HCT116 (cell line): ENCODE measurements around the gene IVD. TPM values are rescaled to one million over a fixed set of nuclear protein-coding genes. Genes with fewer than 3 reads are reported as not detected.

ENCODE experiments used
- ATAC-seq: fragments of 200-7000 bp; cut with Tn5 transposase; 2 replicates; pipeline ENCODE4 v1.9.1; 2020; ENCODE audit warnings: mild to moderate bottlenecking, moderate library complexity
- BruUV-seq: library from RNA; stranded (reverse); fragments of 400-500 nt; replicated peaks from 2 replicates; lab custom pipeline; 2021; lab: Mats Ljungman, UMichigan
- CTCF ChIA-PET: fragments of 300-600 bp; sonication (Branson Sonifier 250); formaldehyde crosslinking; loops from one replicate; lab custom pipeline; 2021; ENCODE audit warnings: antibody characterized with exemption; lab: Charles Lee
- POLR2A ChIA-PET: fragments of 300-600, 350-600 bp; sonication (Branson Sonifier 250); formaldehyde crosslinking; loops from one replicate; lab custom pipeline; 2021; ENCODE audit warnings: antibody characterized with exemption; lab: Charles Lee
- RAD21 ChIA-PET, 2 experiments: fragments of 300-600 bp; sonication (Branson Sonifier 250); formaldehyde crosslinking; loops; one replicate each; lab custom pipeline; 2023; ENCODE audit warnings: low total read pairs in 2 of 2; ENCODE audit not compliant: uncharacterized antibody in 2 of 2, unreplicated experiment in 2 of 2, low non-redundant PET in 1 of 2; lab: Charles Lee
- DNase-seq: peaks from one replicate; pipeline ENCODE4 v3.0.0-alpha.2; 2010; ENCODE audit warnings: low read depth, low spot score
- H2AFZ ChIP-seq: fragments of 200-600 bp; shearing (Covaris generic), sonication (generic); 2 replicates; pipeline ENCODE4 v1.6.1; 2017; ENCODE audit warnings: low read depth, mixed run types, mixed read lengths, antibody characterized with exemption, low read length; ENCODE audit not compliant: poor library complexity, severe bottlenecking
- H3K27ac ChIP-seq: 2 replicates; pipeline ENCODE4 v1.5.1; 2012; ENCODE audit warnings: low read depth, low read length
- H3K27me3 ChIP-seq: fragments of 200-600 bp; sonication (generic); 2 replicates; pipeline ENCODE4 v1.6.1; 2016; ENCODE audit warnings: mixed run types, low read length, mixed read lengths; ENCODE audit not compliant: insufficient read depth
- H3K36me3 ChIP-seq, 2 experiments: fragments of 200-500 bp in 1 of 2; fragments of 200-600 bp in 1 of 2; sonication (Bioruptor generic) in 1 of 2; sonication (generic) in 1 of 2; 2 replicates each; pipeline versions ENCODE4 v1.5.1 to v1.6.1; 2014 to 2016; ENCODE audit warnings: low read length in 2 of 2, inconsistent platforms in 1 of 2, mixed read lengths in 1 of 2, mixed run types in 1 of 2; ENCODE audit not compliant: insufficient read depth in 2 of 2, control insufficient read depth in 1 of 2
- H3K4me1 ChIP-seq, 2 experiments: fragments of 200-600 bp in 1 of 2; sonication (generic) in 1 of 2; 2 replicates each; pipeline versions ENCODE4 v1.5.1 to v1.6.1; 2012 to 2017; ENCODE audit warnings: low read length in 2 of 2, inconsistent platforms in 1 of 2, mild to moderate bottlenecking in 1 of 2, mixed read lengths in 1 of 2, mixed run types in 1 of 2, moderate library complexity in 1 of 2; ENCODE audit not compliant: insufficient read depth in 2 of 2, control insufficient read depth in 1 of 2
- H3K4me2 ChIP-seq: fragments of 200-600 bp; sonication (generic); 2 replicates; pipeline ENCODE4 v1.6.1; 2017; ENCODE audit warnings: mixed run types, low read length, mixed read lengths
- H3K4me3 ChIP-seq, 2 experiments: fragments of 200-600 bp in 1 of 2; sonication (generic) in 1 of 2; replicated peaks in 1 of 2; 2 replicates each; pipeline ENCODE4 v1.5.1; 2011 to 2016; ENCODE audit warnings: low read length in 2 of 2, control low read depth in 1 of 2, low read depth in 1 of 2, mild to moderate bottlenecking in 1 of 2, mixed read lengths in 1 of 2, mixed run types in 1 of 2
- H3K79me2 ChIP-seq: fragments of 200-600 bp; sonication (generic); 2 replicates; pipeline ENCODE4 v1.6.1; 2017; ENCODE audit warnings: mild to moderate bottlenecking, mixed run types, low read length, moderate library complexity, mixed read lengths; ENCODE audit not compliant: insufficient read depth
- H3K9ac ChIP-seq: fragments of 200-600 bp; sonication (generic); 2 replicates; pipeline ENCODE4 v1.6.1; 2016; ENCODE audit warnings: low read length, mixed read lengths
- H3K9me2 ChIP-seq: fragments of 200-600 bp; sonication (generic), shearing (Covaris generic); 2 replicates; pipeline ENCODE4 v1.6.1; 2017; ENCODE audit warnings: mixed run types, mild to moderate bottlenecking, moderate library complexity; ENCODE audit not compliant: insufficient read depth
- H3K9me3 ChIP-seq, 2 experiments: fragments of 200-500 bp in 1 of 2; fragments of 200-600 bp in 1 of 2; sonication (Bioruptor generic) in 1 of 2; sonication (generic) in 1 of 2; 2 replicates each; pipeline ENCODE4 v1.6.1; 2014 to 2017; ENCODE audit warnings: low read length in 2 of 2, mixed read lengths in 2 of 2, inconsistent platforms in 1 of 2, low read depth in 1 of 2, mild to moderate bottlenecking in 1 of 2, mixed run types in 1 of 2, moderate library complexity in 1 of 2; ENCODE audit not compliant: control insufficient read depth in 1 of 2, insufficient read depth in 1 of 2
- H4K20me1 ChIP-seq: fragments of 200-600 bp; sonication (generic), shearing (Covaris generic); 2 replicates; pipeline ENCODE4 v1.6.1; 2017; ENCODE audit warnings: mixed run types, mild to moderate bottlenecking, moderate library complexity; ENCODE audit not compliant: insufficient read depth
- CBX3 ChIP-seq: IDR thresholded peaks from 2 replicates; pipeline ENCODE4 v1.6.1; 2012; ENCODE audit warnings: low read depth
- CEBPB ChIP-seq: IDR thresholded peaks from 2 replicates; pipeline ENCODE4 v1.6.1; 2012; ENCODE audit warnings: low read depth
- EGR1 ChIP-seq: IDR thresholded peaks from 2 replicates; pipeline ENCODE4 v1.6.1; 2012; ENCODE audit warnings: low read depth
- ELF1 ChIP-seq: IDR thresholded peaks from 2 replicates; pipeline ENCODE4 v1.6.1; 2012; ENCODE audit warnings: low read depth, borderline replicate concordance
- FOSL1 ChIP-seq: IDR thresholded peaks from 2 replicates; pipeline ENCODE4 v1.6.1; 2012; ENCODE audit warnings: low read depth
- JUND ChIP-seq: IDR thresholded peaks from 2 replicates; pipeline ENCODE4 v1.6.1; 2012
- POLR2A ChIP-seq: IDR thresholded peaks from 2 replicates; pipeline ENCODE4 v1.7.0; 2011; ENCODE audit warnings: borderline replicate concordance; ENCODE audit not compliant: insufficient read depth, insufficient read length; ENCODE audit errors: extremely low read depth
- REST ChIP-seq: IDR thresholded peaks from 2 replicates; pipeline ENCODE4 v1.6.1; 2012; ENCODE audit warnings: low read depth
- SRF ChIP-seq: IDR thresholded peaks from 2 replicates; pipeline ENCODE4 v1.6.1; 2012; ENCODE audit warnings: low read depth
- ZBTB33 ChIP-seq: IDR thresholded peaks from 2 replicates; pipeline ENCODE4 v1.6.1; 2011; ENCODE audit warnings: mild to moderate bottlenecking, low read length, moderate library complexity; ENCODE audit not compliant: insufficient replicate concordance; ENCODE audit errors: extremely low read depth
- ZFX ChIP-seq: fragments of 450-650 bp; IDR thresholded peaks from 2 replicates; pipeline ENCODE4 v1.6.1; 2017
- intact Hi-C: fragments of 100-400 bp; cut with micrococcal nuclease; formaldehyde crosslinking; loops from 2 replicates; pipeline ENCODE4 v1.10.0; 2022
- total RNA-seq: library from RNA; stranded (reverse); gene quantifications from one replicate; pipeline ENCODE4 v1.2.1, GENCODE V29; 2021; ENCODE audit not compliant: unreplicated experiment

IVD gene
- total RNA-seq, 1 experiment from 2014 or later = 65.6 TPM

- Histone ChIP-seq H4K20me1 (no peaks in the 10 kb centered on the region), H3K36me3 (peaks cover 33 to 37% of the 10 kb centered on the region in 2 experiments), H3K9ac (no peak overlapping the region), H3K4me2 (no peak overlapping the region), H3K79me2 (peaks cover 27% of the 10 kb centered on the region), H3K9me3 (no peaks in the 10 kb centered on the region), H3K4me1 (peaks cover 4 to 16% of the 10 kb centered on the region in 2 experiments; a peak in 3 of 4 replicates), H3K27me3 (no peaks in the 10 kb centered on the region), H3K27ac (no peak overlapping the region), H3K4me3 (no peak overlapping the region), H2AFZ (no peak overlapping the region), H3K9me2 (no peaks in the 10 kb centered on the region)
- CTCF ChIA-PET = no interaction called here
- POLR2A ChIA-PET = no interaction called here
- RAD21 ChIA-PET = no interaction called here
- TF ChIP-seq ELF1 (no peak), POLR2A (no peak)
- no TSS peak for BruUV-seq
- DNase-seq (no peak), ATAC-seq (no peak)
- intact Hi-C loops = no loop called here
These were observed 3.8 kb downstream of the IVD start for GRCh38 chr15:40409366-40409765.

DNA sequence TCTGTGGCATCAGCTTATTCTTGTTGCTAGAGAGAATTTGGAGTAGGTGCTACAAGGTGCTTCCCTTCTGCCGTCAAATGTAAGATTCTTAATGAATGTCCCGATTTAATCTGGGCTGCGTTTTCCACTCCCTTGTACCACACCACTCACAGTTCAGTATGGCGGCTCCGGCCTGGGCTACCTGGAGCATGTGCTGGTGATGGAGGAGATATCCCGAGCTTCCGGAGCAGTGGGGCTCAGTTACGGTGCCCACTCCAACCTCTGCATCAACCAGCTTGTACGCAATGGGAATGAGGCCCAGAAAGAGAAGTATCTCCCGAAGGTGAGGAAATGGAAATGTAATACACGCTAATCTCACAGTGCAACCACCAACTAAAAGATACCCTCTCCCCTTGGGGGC, 4.9 kb downstream of the IVD start:
- BruUV-seq = no TSS peak
- Histone ChIP-seq H3K9me2 (no peaks in the 10 kb centered on the region), H3K27me3 (no peaks in the 10 kb centered on the region), H3K27ac (no peak overlapping the region), H3K79me2 (peaks cover 27% of the 10 kb centered on the region), H3K4me2 (no peak overlapping the region), H4K20me1 (no peaks in the 10 kb centered on the region), H3K9me3 (no peaks in the 10 kb centered on the region), H3K4me3 (no peak overlapping the region), H3K36me3 (peaks cover 42 to 48% of the 10 kb centered on the region in 2 experiments), H2AFZ (no peak overlapping the region), H3K4me1 (peaks cover 0 to 7% of the 10 kb centered on the region in 2 experiments; a peak in 2 of 4 replicates), H3K9ac (no peak overlapping the region)
- ATAC-seq (no peak), DNase-seq (no peak)
- intact Hi-C loops = no loop called here
- TF ChIP-seq REST (no peak), CEBPB (no peak), EGR1 (no peak), POLR2A (no peak), SRF (no peak), FOSL1 (no peak), ZBTB33 (no peak), CBX3 (no peak), ZFX (no peak), JUND (no peak)
- CTCF ChIA-PET = no interaction called here
- RAD21 ChIA-PET = no interaction called here
- POLR2A ChIA-PET = no interaction called here
